NCI-H2171 (cell line): Measurements from ENCODE around the gene SNX33.
A peak's percentile ranks its signal among the peaks of the same experiment; 100 is the strongest.

ENCODE experiments used
- DNase-seq: peaks from one replicate; lab custom pipeline; 2025; lab: John Stamatoyannopoulos, UW

The SNX33 gene

DNA sequence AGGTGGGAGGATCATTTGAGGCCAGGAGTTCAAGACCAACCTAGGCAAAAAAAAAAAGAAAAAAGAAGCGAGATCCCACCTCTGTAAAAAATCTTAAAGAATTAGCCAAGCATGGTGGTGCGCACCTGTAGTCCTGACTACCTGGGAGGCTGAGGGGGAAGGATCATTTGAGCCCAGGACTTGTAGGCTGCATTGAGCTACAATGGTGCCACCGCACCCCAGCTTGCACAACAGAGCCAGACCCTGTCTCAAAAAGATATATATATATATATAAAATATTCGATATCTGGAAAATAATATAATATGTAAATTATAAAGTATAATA, 6.6 kb upstream of the SNX33 start:
- DNase-seq: no peak

DNA sequence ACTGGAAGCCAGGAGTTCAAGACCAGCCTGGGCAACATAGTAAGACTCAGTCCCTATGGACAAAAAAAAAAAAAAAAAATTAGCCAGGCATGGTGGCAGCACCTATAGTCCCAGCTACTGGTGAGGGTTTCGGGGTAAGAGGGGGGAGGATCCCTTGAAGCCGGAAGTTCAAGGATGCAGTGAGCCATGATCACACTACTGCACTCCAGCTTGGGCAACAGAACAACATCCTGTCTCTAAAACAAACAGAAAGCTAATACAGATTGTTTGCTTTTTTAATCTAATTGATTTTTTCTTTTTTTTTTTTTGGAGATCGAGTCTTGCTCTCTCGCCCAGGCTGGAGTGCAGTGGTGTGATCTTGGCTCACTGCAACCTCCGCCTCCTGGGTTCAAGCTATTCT, 6.1 kb upstream of the SNX33 start:
- no peak for DNase-seq

GRCh38 chr15:75644376-75644775, 3.3 kb upstream of the SNX33 start:
- no peak for DNase-seq

GRCh38 chr15:75646112-75646943, 1.4 kb upstream of the SNX33 start:
- no peak for DNase-seq

GRCh38 chr15:75646944-75647364, 758 bp upstream of the SNX33 start:
- no peak for DNase-seq

DNA sequence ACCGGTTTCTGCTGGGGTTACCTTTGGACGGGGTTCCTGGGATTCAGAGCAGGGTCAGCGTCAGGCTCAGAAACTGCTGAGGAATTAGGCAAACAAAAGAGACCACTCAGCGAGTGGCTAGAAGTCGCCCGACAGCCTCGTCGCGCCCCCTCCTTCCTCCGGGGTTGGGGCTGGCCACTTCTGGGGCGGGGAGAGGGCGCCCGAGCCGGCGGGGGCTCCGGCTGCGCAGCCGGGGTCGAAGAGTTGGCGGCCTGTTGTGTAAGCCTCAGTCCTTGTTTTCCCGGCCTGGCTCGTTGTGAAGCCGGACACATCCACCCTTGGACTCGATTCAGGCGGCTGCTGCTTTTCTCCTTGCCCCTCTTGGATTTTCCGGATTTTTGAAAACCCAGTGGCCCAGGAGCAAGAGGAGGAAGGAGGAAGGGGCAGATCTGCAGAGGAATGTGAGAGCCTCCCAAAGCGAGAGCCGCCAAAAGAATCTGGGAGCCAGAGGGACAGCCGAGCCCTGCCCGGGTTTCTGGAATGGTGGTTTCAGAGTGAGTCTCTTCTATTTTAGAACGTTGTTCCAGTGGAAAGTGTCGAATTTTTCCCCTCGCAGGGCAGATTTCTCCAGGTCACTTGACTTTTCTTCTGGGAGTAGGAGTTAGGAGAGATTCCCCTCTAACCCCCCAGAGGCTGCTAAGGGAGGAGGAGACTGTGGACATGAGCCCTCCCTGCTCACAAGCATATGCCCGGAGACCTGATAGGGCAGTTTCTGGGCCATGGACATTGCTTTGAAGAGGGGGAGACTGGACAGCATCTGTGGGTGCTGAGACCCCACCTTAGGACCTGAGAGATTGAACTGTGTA, 666 bp downstream of the SNX33 start:
- DNase-seq: no peak

DNA sequence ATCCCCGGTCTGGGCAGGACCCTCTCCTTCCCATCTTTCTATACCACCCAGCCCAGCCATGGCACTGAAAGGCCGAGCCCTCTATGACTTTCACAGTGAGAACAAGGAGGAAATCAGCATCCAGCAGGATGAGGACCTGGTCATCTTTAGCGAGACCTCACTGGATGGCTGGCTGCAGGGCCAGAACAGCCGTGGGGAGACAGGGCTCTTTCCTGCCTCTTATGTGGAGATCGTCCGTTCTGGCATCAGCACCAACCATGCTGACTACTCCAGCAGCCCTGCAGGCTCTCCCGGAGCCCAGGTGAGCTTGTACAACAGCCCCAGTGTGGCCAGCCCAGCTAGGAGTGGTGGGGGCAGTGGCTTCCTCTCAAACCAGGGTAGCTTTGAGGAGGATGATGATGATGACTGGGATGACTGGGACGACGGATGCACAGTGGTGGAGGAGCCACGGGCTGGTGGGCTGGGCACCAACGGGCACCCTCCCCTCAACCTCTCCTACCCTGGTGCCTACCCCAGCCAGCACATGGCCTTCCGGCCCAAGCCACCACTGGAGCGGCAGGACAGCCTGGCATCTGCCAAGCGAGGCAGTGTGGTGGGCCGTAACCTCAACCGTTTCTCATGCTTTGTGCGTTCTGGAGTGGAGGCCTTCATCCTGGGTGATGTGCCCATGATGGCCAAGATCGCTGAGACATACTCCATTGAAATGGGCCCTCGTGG, 1.5 kb downstream of the SNX33 start:
- DNase-seq: no peak

GRCh38 chr15:75649848-75650247, 2.1 kb downstream of the SNX33 start:
- DNase-seq: no peak

GRCh38 chr15:75650908-75651809, 3.4 kb downstream of the SNX33 start:
- DNase-seq: no peak

DNA sequence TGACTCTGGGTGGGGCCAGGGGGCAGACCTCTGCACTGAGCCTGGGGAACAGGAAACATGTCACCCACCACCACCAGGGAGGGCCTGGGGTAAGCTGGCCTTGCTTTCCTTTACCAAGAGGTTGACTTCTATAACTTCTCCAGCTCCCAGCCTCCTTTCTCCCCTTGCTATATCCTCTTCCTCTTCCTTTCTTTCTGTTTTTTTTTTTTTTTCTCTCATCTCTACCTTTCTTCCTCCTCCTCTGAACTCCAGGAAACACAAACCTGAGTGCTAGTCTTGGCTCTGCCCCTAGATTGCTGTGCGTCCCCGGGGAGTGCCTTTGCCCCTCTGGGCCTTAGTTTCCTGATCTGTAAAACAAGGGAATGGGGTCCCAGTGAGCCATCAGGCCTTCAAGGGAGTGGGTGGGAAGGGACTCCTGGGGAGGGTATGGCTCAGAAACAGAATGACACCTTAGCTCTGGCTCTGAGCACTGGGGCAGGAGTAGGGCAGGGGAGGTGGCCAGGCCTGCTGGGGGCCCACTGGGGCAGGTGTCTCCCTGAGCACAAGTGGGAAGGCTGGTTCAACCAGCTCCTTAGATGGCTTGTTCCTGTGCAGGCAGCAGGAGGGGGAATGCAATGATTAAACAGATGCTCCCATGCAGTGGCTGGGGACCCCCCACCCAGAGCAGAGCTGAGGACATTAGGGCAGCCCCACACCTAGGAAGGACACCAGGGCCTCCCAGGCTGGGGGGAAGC, 4.3 kb downstream of the SNX33 start:
- no peak for DNase-seq

GRCh38 chr15:75653347-75653913, 5.7 kb downstream of the SNX33 start:
- DNase-seq: no peak

DNA sequence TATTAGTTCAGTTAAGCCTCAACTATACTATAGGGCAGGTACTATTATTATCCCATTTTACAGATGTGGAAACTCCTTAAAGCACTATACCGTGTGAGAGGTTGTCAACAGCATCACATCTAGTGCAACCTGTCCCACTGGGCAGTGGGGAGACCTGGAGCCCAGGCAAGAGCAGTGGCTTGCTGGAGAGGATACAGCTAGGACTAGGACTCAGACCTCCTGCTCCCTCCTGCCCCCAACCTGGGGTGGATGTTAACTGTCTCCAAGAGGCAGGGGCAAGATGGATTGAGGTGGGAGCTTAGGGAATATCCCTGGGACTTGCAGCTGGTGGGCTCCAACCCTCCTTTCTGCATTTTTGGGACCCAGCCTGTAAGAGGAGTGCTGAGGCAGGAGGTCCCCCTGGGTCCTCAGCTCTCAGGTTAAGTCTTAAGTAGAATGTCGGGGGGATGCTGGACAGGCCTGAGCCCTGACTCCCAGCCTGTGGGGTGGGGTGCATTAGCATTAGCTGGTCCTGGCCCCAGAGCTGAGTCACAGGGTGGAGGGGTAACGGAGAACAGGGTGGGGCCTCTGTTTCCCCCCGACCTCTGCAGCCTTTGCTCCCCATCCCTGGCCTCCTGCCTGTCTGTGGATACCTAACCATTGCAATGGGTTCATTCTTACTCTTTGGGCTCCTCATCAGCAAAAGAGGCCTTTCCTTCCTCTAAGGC, 6.6 kb downstream of the SNX33 start:
- DNase-seq: no peak

DNA sequence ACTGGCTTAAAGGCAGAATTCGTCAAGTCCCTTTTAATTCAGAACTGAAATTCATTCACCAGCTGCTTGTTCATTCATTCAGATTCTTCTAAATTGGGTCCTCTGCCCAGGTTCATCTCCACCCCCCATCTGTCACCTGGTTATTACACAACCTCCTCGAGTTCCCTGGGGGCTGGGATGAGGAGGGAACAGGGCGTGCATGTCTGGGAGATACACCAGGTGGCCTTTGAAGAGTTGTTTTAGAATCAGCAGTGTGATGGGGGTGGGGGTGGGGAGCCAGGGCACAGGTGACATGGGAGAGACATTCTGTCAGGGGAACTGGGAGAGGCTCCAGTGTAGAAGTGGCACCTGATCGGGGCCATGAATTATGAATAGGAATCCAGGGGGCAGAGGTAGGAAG, 8.2 kb downstream of the SNX33 start:
- peak; percentile 98 for DNase-seq

DNA sequence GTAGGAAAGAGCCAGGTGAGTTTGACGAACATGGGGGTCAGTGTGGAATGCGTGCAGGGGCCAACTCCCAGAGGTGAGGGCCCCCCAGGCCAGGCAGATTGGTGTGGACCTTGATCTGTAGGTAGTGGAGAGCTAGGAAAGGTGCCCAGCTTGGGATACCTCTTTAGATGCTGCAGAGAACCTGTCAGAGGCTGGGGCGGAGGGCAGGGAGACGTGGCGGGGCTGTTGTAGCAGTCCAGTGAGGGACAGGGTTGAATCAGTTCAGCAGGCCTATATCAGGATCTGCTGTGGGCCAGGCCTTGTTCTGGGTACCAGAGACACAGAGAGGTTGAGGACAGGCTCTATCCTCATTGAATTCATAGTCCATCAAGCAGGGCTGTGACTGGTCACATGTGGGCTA, 8.6 kb downstream of the SNX33 start:
- no peak for DNase-seq

DNA sequence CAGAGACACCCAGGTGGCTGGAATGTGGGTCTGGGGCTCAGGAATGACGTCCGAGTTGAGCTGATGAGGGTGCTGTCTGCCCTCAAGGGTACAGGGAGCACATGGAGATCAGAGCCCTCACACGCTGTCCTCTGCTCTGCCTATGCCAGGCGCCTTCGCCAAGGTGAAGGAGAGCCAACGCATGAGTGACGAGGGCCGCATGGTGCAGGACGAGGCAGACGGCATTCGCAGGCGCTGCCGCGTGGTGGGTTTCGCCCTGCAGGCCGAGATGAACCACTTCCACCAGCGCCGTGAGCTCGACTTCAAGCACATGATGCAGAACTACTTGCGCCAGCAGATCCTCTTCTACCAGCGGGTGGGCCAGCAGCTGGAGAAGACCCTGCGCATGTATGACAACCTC, 9.1 kb downstream of the SNX33 start:
- DNase-seq: no peak

GRCh38 chr15:75659141-75659771, 11.5 kb downstream of the SNX33 start:
- no peak for DNase-seq

DNA sequence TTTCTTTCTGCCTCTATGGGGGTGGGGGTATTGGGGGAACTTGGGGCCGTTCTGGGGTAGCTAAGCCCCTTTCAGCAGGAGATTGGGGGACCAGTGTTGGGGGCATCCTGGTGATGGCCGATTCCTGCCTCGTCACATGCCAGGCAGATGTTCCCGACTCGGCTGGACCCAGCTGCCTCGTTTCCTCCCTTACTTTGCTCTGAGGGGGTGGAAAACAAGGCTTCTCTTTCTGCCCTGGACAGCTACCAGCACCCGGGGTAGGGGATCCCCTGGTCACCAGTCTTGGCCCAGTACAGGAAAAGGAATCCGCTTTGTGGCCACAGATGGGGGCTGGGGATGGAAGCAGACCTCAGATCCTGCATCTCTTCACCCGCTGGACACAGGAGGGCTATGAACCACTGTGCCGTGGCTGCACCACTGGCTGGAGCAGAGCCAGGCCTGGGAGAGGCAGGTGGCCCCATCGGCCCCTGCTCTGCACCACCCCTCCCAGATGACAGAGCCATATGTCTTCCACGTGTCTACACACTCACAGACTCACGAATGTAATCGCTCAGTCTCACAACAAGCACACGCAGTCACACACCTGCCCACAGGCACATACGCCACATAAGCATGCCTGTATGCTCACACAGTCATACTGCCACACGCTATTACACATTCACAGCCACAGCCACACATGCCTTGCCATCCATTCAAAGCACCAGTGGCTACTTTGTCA, 12.4 kb downstream of the SNX33 start:
- DNase-seq: peak; percentile 51

DNA sequence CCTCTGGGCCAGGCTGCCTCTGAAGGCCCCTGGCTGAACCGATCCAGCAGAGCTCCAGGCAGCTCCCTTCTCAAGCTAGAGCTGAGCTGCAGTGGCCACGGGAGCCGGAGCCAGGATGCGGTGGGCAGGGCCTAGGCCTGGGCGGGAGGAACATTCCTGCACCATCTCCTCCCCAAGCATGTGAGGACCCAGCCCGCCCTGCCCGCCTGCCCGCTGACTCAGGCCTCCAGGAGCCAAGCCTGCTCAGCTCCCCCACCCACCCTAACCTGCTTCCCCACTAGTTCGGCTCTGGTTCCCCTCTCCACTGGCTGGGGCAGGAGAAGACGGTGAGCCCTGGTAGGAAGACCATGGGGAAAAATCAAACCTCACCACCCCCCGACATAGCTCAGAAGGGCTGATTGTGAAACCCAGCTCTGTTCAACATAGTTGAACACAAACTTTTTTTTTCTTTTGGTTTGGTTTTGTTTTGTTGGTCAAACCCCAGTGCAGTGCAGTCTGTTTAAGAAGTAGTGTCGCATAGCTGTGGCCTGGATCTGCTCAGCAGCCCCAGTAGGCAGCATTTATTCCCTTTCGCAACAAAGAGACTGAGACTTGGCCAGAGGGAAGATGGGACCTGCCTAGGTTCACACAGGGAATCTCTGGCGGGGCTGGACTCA, 13.5 kb downstream of the SNX33 start:
- no peak for DNase-seq
